Fibroblast of pulmonary artery (primary cell): ENCODE measurements around the gene TBKBP1.

Experiments
- DNase-seq: peaks from one replicate; pipeline ENCODE4 v3.0.0-alpha.2; 2010; ENCODE audit warnings: low read depth
- H3K4me3 ChIP-seq: replicated peaks from 2 replicates; pipeline ENCODE4 v1.5.1; 2011; ENCODE audit warnings: low read depth, mild to moderate bottlenecking, control low read depth, low read length, moderate library complexity
- TF ChIP-seq, protein P1 (sequence below): IDR thresholded peaks from 2 replicates; pipeline ENCODE4 v1.5.1; 2011; ENCODE audit warnings: mild to moderate bottlenecking, control low read depth, low read length, inconsistent platforms; ENCODE audit errors: missing control alignments

Gene TBKBP1

GRCh38 chr17:47694581-47695428 lies 844 bp downstream of the TBKBP1 start:
- DNase-seq = peak; percentile 69
- H3K4me3 ChIP-seq = peak overlapping the region; percentile 64
- TF ChIP-seq, protein P1, sequence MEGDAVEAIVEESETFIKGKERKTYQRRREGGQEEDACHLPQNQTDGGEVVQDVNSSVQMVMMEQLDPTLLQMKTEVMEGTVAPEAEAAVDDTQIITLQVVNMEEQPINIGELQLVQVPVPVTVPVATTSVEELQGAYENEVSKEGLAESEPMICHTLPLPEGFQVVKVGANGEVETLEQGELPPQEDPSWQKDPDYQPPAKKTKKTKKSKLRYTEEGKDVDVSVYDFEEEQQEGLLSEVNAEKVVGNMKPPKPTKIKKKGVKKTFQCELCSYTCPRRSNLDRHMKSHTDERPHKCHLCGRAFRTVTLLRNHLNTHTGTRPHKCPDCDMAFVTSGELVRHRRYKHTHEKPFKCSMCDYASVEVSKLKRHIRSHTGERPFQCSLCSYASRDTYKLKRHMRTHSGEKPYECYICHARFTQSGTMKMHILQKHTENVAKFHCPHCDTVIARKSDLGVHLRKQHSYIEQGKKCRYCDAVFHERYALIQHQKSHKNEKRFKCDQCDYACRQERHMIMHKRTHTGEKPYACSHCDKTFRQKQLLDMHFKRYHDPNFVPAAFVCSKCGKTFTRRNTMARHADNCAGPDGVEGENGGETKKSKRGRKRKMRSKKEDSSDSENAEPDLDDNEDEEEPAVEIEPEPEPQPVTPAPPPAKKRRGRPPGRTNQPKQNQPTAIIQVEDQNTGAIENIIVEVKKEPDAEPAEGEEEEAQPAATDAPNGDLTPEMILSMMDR = no peak

GRCh38 chr17:47695429-47696376 lies 1.7 kb downstream of the TBKBP1 start:
- TF ChIP-seq, protein P1 = no peak
- DNase-seq = peak; percentile 59
- H3K4me3 ChIP-seq = peak overlapping the region; percentile 64

GRCh38 chr17:47696717-47697642 lies 3.0 kb downstream of the TBKBP1 start:
- no peak for DNase-seq
- TF ChIP-seq, protein P1 = no peak
- H3K4me3 ChIP-seq = no peak overlapping the region

DNA sequence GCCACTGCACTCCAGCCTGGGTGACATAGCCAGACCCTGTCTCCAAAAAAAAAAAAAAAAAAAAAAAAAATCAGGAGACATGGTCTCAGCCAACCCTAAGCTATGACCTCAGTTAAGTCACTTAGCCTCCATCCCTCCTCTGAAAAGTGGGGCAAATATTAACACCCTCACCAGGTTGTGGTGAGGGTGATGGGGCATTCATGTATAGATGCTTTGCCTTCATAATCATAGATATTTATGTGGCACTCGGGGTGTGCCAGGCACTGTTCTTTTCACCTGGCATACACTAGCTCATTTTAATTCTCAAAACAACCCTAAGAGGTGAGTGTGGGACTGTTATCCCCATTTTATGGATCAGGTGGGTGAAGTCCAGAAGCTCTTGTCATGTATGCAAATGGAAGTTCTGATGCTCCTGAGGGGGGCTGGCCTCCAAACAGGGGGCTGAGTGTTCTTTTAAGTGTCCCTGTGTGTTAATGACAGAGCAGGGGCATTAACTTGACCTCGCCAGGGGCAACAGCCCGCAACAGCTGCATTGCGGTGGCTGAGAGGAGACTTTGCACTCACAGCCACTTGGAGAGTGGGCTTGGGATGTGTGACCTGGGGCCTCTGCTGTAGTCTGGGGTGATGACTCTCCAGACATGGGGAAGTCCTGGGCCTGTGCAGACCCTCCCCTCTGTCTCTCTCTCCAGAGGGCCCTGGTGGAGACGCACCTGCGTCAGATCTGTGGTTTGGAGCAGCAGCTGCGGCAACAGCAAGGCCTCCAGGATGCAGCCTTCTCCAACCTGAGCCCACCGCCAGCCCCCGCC lies 4.1 kb downstream of the TBKBP1 start:
- no peak overlapping the region for H3K4me3 ChIP-seq
- no peak for DNase-seq
- TF ChIP-seq, protein P1 = no peak

GRCh38 chr17:47698749-47699535 lies 5.0 kb downstream of the TBKBP1 start:
- H3K4me3 ChIP-seq = no peak overlapping the region
- TF ChIP-seq, protein P1 = peak; percentile 83
- DNase-seq = peak; percentile 57
